Body of pancreas (tissue), 4 donors: ENCODE measurements around the gene ZNF791.

Experiments used
- CTCF ChIP-seq, 7 experiments: fragments of 450-650 bp in 4 of 7; fragments of 200-600 bp in 3 of 7; sonication (generic) in 3 of 7; IDR thresholded peaks; one replicate each; pipeline ENCODE4 v1.5.1; 2016 to 2019; ENCODE audit warnings: antibody characterized with exemption in 7 of 7
- POLR2A ChIP-seq, 3 donors: fragments of 450-650 bp; IDR thresholded peaks; one replicate each; pipeline ENCODE4 v1.6.1; 2016; ENCODE audit warnings: antibody characterized with exemption in 3 of 3, mild to moderate bottlenecking in 2 of 3

GRCh38 chr19:12646551-12646950 lies 35.8 kb downstream of the ZNF791 start:
- TF ChIP-seq CTCF (IDR thresholded peaks at IDR 0.05) (no peak), POLR2A (IDR thresholded peaks at IDR 0.05) (no peak)
